ENCODE data around the gene IRF5.

The IRF5 gene

GRCh38 chr7:128928159-128928813 lies 9.4 kb upstream of the IRF5 start:
- H3K79me2 ChIP-seq: no peaks in the 10 kb centered on the region
- H3K27ac ChIP-seq: no peak overlapping the region
- H3K4me3 ChIP-seq (ENCODE audit: low read depth, low read length): no peak overlapping the region
- TF ChIP-seq CTCF (IDR thresholded peaks at IDR 0.05): no peak
- H3K4me1 ChIP-seq: no peaks in the 10 kb centered on the region
- H2AFZ ChIP-seq: no peak overlapping the region
- H3K4me2 ChIP-seq (ENCODE audit: low read length): no peak overlapping the region
- no peaks in the 10 kb centered on the region for H3K9me3 ChIP-seq (ENCODE audit: control insufficient read depth, low read length)
- no peak overlapping the region for H3K9ac ChIP-seq
- no peaks in the 10 kb centered on the region for H3K27me3 ChIP-seq (ENCODE audit: control insufficient read depth, insufficient read depth, low read length)
- no peaks in the 10 kb centered on the region for H3K36me3 ChIP-seq (ENCODE audit: control insufficient read depth, insufficient read depth, low read length)

- Histone ChIP-seq H3K9ac (no peak overlapping the region), H3K9me3 (ENCODE audit: control insufficient read depth, low read length) (no peaks in the 10 kb centered on the region), H3K36me3 (ENCODE audit: control insufficient read depth, insufficient read depth, low read length) (no peaks in the 10 kb centered on the region), H3K4me2 (ENCODE audit: low read length) (no peak overlapping the region), H3K27ac (no peak overlapping the region), H3K4me3 (ENCODE audit: low read depth, low read length) (no peak overlapping the region), H3K4me1 (no peaks in the 10 kb centered on the region), H3K27me3 (ENCODE audit: control insufficient read depth, insufficient read depth, low read length) (no peaks in the 10 kb centered on the region), H3K79me2 (no peaks in the 10 kb centered on the region), H2AFZ (no peak overlapping the region)
- TF ChIP-seq CTCF (IDR thresholded peaks at IDR 0.05): no peak
Measured at GRCh38 chr7:128928882-128929788, 8.6 kb upstream of the IRF5 start.

- Histone ChIP-seq H3K27me3 (ENCODE audit: control insufficient read depth, insufficient read depth, low read length) (no peaks in the 10 kb centered on the region), H3K9ac (no peak overlapping the region)
- no peak for TF ChIP-seq CTCF (IDR thresholded peaks at IDR 0.05)
Measured at GRCh38 chr7:128931190-128931798, 6.4 kb upstream of the IRF5 start.

GRCh38 chr7:128931965-128932861 lies 5.5 kb upstream of the IRF5 start:
- H3K9me3 ChIP-seq (ENCODE audit: control insufficient read depth, low read length): no peaks in the 10 kb centered on the region
- no peaks in the 10 kb centered on the region for H3K79me2 ChIP-seq
- no peak overlapping the region for H3K4me3 ChIP-seq (ENCODE audit: low read depth, low read length)
- no peaks in the 10 kb centered on the region for H3K36me3 ChIP-seq (ENCODE audit: control insufficient read depth, insufficient read depth, low read length)
- H3K27me3 ChIP-seq (ENCODE audit: control insufficient read depth, insufficient read depth, low read length): no peaks in the 10 kb centered on the region
- H3K4me2 ChIP-seq (ENCODE audit: low read length): no peak overlapping the region
- no peaks in the 10 kb centered on the region for H3K4me1 ChIP-seq
- H3K9ac ChIP-seq: no peak overlapping the region
- no peak for TF ChIP-seq CTCF (IDR thresholded peaks at IDR 0.05)
- no peak overlapping the region for H2AFZ ChIP-seq
- H3K27ac ChIP-seq: no peak overlapping the region

More at GRCh38 chr7:128931190-128931798, 6.4 kb upstream of the IRF5 start:
- no peak overlapping the region for H3K4me3 ChIP-seq (ENCODE audit: low read depth, low read length)
- H3K36me3 ChIP-seq (ENCODE audit: control insufficient read depth, insufficient read depth, low read length): no peaks in the 10 kb centered on the region
- H3K4me2 ChIP-seq (ENCODE audit: low read length): no peak overlapping the region
- no peak overlapping the region for H3K27ac ChIP-seq
- no peaks in the 10 kb centered on the region for H3K9me3 ChIP-seq (ENCODE audit: control insufficient read depth, low read length)
- no peaks in the 10 kb centered on the region for H3K4me1 ChIP-seq
- H3K79me2 ChIP-seq: no peaks in the 10 kb centered on the region
- H2AFZ ChIP-seq: no peak overlapping the region
